GM21825 (cell line): ENCODE data around the gene ZIC5.
"Not testable (repeated sequence)": the region's sequence is repeated elsewhere in the genome, so short reads cannot be mapped to it uniquely, and the experiment has no call there.

Experiments
- ATAC-seq: cut with Tn5 transposase; IDR thresholded peaks from one replicate; pipeline ENCODE4 v1.9.1; 2021; ENCODE audit warnings: mild to moderate bottlenecking, moderate library complexity; ENCODE audit not compliant: unreplicated experiment

ZIC5 gene

DNA sequence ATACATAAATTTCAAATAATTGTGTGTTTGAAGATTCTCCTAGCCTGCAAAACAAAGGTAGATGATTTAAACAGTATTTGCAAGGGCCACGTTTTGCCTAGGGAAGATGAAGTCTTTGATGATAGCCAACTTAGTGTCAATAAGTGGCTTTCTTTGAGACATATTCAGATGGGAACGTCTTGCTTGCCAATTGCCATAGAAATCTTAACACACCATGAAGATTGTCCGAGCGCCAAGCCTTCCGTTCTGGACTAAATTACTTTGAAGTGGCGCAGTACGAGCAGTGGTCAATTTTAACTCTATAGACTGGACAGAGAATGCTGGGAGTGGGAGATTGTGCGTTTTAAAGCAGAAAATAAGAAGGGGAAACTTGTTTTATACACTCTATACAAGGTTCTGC, 9.9 kb downstream of the ZIC5 start:
- no peak for ATAC-seq

GRCh38 chr13:99960663-99961311, 10.8 kb downstream of the ZIC5 start:
- ATAC-seq = no peak

- no peak for ATAC-seq
Measured at GRCh38 chr13:99959540-99960230, 11.9 kb downstream of the ZIC5 start.

- no peak for ATAC-seq
Measured at GRCh38 chr13:99959127-99959539, 12.4 kb downstream of the ZIC5 start.

- no peak for ATAC-seq
Measured at GRCh38 chr13:99958406-99959126, 13.0 kb downstream of the ZIC5 start.

- no peak for ATAC-seq
Measured at GRCh38 chr13:99956473-99957349, 14.9 kb downstream of the ZIC5 start.

- no peak for ATAC-seq
Measured at GRCh38 chr13:99955747-99956472, 15.7 kb downstream of the ZIC5 start.

GRCh38 chr13:99955107-99955746, 16.3 kb downstream of the ZIC5 start:
- ATAC-seq = no peak

DNA sequence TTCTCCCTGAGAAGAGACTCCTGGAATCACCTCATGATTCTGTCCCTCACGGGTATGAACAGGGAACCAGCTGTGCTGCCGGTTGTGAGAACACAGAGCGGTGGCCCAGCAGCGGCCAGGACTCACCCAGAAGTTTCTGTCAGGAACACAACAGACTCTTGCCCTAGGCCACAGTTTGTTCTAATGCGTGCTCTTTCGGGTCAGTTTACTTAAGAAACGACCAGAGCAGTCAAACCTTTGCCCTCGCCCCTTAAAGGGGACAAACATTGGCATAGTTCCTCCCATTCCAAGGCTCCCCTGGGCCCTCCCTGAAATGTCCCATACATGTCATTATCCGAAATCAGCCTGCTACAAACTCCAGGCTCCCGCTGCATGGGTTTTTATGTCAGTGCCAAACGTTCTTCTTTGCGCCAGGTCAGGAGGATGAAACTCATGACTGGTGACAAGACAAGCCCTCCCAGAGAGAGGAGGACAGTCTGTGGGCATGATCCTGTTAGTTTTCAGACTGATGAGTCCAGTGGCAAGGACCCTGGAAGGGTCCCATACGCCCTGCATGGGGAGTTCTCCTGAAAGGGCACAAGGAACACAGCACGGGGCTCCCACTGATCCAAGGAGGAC, 18.3 kb downstream of the ZIC5 start:
- no peak for ATAC-seq

DNA sequence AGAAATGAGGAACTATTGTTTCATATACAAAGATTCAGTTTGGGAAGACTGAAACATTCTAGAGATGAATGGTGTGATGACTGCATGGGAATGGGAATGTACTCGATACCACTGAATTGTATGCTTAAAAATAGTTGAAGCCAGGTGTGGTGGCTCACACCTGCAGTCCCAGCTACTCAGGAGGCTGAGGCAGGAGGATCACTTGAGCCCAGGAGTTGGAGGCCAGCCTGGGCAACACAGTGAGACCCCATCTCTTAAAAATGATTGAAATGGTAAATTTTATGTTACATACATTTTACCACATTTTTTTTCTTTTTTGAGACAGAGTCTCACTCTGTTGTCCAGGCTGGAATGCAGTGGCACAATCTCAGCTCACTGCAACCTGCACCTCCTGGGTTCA, 19.9 kb downstream of the ZIC5 start:
- ATAC-seq = not testable (repeated sequence)

- no peak for ATAC-seq
Measured at GRCh38 chr13:99949679-99950413, 21.7 kb downstream of the ZIC5 start.

- no peak for ATAC-seq
Measured at GRCh38 chr13:99948907-99949678, 22.5 kb downstream of the ZIC5 start.

DNA sequence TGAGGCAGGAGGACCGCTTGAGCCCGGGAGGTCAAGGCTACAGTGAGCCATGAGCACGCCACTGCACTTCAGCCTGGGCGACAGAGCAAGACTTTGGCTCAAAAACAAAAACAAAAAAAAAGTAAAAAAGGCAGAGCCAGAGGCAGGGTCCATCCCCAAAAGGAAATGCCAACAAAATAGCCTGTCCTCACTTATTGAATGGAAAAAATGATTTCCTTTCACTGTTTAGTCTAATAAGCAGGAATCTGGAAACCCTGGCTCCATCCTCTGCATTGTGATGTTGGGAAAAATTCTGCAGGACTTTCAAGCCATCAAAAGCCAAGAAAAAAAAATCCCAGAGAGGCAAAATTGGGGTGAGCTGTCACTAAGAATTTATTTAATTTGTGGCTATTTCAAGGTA, 23.2 kb downstream of the ZIC5 start:
- ATAC-seq = no peak

DNA sequence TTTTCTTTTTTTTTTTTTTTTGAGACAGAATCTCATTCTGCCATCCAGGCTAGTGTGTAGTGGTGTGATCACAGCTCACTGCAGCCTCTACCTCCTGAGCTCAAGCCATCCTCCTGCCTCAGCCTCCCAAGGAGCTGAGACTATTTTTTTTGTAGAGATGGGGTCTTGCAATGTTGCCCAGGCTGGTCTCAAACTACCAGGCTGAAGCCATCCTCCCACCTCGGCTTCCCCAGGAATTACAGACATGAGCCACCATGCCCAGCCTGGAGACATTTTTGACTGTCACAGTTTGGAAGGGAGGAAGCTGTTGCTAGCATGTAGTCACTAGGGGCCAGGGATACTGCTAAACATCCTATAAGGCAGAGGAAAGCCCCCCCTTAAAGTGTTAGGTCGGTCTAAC, 23.9 kb downstream of the ZIC5 start:
- no peak for ATAC-seq

GRCh38 chr13:99945515-99945914, 26.1 kb downstream of the ZIC5 start:
- ATAC-seq = not testable (repeated sequence)

DNA sequence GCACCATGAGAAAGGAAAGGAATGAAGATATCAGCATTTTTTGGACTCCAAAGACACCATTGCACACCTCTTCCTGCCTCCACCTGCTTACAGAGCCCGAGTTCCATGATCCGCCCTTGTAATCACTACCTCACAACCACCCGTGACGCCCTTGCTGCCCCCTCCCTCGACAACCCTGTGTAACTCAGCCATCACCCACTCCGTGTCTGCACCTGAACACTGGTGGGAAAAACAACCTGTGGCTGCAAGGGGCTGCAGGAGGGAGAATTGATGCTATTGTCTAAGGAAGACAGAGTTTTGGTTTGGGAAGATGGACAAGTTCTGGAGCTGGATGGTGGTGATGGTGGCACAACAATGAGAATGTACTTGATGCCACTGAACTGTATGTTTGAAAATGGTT, 27.0 kb downstream of the ZIC5 start:
- no peak for ATAC-seq

- no peak for ATAC-seq
Measured at GRCh38 chr13:99944102-99944501, 27.5 kb downstream of the ZIC5 start.

DNA sequence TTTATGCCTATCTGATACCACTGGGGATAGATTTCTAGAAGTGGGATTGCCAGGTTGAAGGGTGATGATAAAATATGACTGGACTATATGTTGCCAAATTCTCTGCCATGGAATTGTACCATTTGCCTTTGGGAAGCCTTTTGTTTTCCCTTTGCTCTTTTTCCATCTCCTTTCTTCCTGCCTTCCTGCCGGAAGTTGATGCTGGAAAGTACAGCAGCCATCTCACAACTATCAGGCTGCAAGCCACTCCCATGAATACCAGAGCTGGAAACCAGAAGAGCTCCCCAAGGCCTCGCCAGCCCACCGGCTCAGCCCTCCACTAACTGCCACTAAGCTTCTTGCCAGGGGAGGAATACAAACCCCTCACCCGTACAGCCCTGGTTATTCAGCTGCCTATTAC, 29.7 kb downstream of the ZIC5 start:
- ATAC-seq = no peak
